ENCODE results near the gene C15orf62.

The C15orf62 gene

GRCh38 chr15:40808861-40809450, 39.2 kb downstream of the C15orf62 start:
- no peak for DNase-seq (ENCODE audit: low read depth in 2 of 2, low spot score in 1 of 2)

- DNase-seq (ENCODE audit: low read depth in 2 of 2, low spot score in 1 of 2): no peak
Observed at GRCh38 chr15:40812721-40813425, 43.1 kb downstream of the C15orf62 start.

GRCh38 chr15:40815042-40815698, 45.4 kb downstream of the C15orf62 start:
- no peak for DNase-seq (ENCODE audit: low read depth in 2 of 2, low spot score in 1 of 2)

- no peak for DNase-seq (ENCODE audit: low read depth in 2 of 2, low spot score in 1 of 2)
Observed at GRCh38 chr15:40819048-40819447, 49.3 kb downstream of the C15orf62 start.

GRCh38 chr15:40821195-40821594, 51.4 kb downstream of the C15orf62 start:
- DNase-seq (ENCODE audit: low read depth in 2 of 2, low spot score in 1 of 2): no peak

Data from stimulated activated CD8-positive, alpha-beta memory T cell treated with anti-CD3 and anti-CD28 coated beads, Interleukin-4, amount 100 ng/mL, for 1 hour (primary cell).